B cell (primary cell): ENCODE results near the gene IQCC. TPM values are rescaled to one million over a fixed set of nuclear protein-coding genes. Genes with fewer than 3 reads are reported as not detected.

Experiments
- ATAC-seq: fragments of 200-7000 bp; cut with Tn5 transposase; one replicate; pipeline ENCODE4 v1.10.0; 2021; ENCODE audit warnings: low read depth, mild to moderate bottlenecking, moderate number of reproducible peaks, moderate library complexity
- CTCF ChIA-PET: fragments of 350-600 bp; sonication (Branson Sonifier 250); formaldehyde crosslinking; loops from one replicate; lab custom pipeline; 2021; ENCODE audit warnings: antibody characterized with exemption, inconsistent platforms; lab: Charles Lee
- POLR2A ChIA-PET: fragments of 350-600 bp; sonication (Branson Sonifier 250); formaldehyde crosslinking; loops from one replicate; lab custom pipeline; 2021; ENCODE audit warnings: antibody characterized with exemption; lab: Charles Lee
- DNase-seq: peaks from one replicate; pipeline ENCODE4 v3.0.0; 2013
- H2AFZ ChIP-seq: 2 replicates; pipeline ENCODE4 v1.6.1; 2012; ENCODE audit warnings: mild to moderate bottlenecking, low read depth, low read length; ENCODE audit not compliant: insufficient read depth, poor library complexity, severe bottlenecking
- H3K27ac ChIP-seq, 2 donors: 1 replicate in 1 of 2; 2 replicates in 1 of 2; pipeline ENCODE4 v1.5.1; 2012 to 2013; ENCODE audit warnings: low read length in 2 of 2, mild to moderate bottlenecking in 2 of 2, moderate library complexity in 1 of 2
- H3K27me3 ChIP-seq, 4 experiments: fragments of 200-600 bp in 1 of 4; sonication (generic) in 1 of 4; replicated peaks in 1 of 4; 1 replicate in 2 of 4; 2 replicates in 2 of 4; pipeline versions ENCODE4 v1.6.1 to v1.7.0; 2013 to 2016; ENCODE audit warnings: low read length in 3 of 4, mild to moderate bottlenecking in 2 of 4, mixed read lengths in 1 of 4, moderate library complexity in 1 of 4; ENCODE audit not compliant: insufficient read depth in 4 of 4, control insufficient read depth in 3 of 4; ENCODE audit errors: control extremely low read depth in 1 of 4
- H3K36me3 ChIP-seq, 2 experiments: replicated peaks in 1 of 2; 1 replicate in 1 of 2; 2 replicates in 1 of 2; pipeline versions ENCODE4 v1.6.1 to v1.7.1; 2013; ENCODE audit warnings: low read length in 1 of 2; ENCODE audit not compliant: insufficient read depth in 2 of 2, control insufficient read depth in 1 of 2; ENCODE audit errors: control extremely low read depth in 1 of 2, extremely low read depth in 1 of 2
- H3K4me1 ChIP-seq, 2 donors: fragments of 200-600 bp in 1 of 2; sonication (generic) in 1 of 2; 1 replicate in 1 of 2; 2 replicates in 1 of 2; pipeline versions ENCODE4 v1.5.1 to v1.6.1; 2013 to 2017; ENCODE audit warnings: low read length in 2 of 2; ENCODE audit not compliant: control insufficient read depth in 2 of 2, insufficient read depth in 2 of 2
- H3K4me2 ChIP-seq: replicated peaks from 2 replicates; pipeline ENCODE3; 2012; ENCODE audit warnings: mild to moderate bottlenecking, low read depth, low read length; ENCODE audit not compliant: poor library complexity, severe bottlenecking
- H3K4me3 ChIP-seq, 5 experiments: fragments of 200-600 bp in 1 of 5; sonication (generic) in 1 of 5; 1 replicate in 3 of 5; 2 replicates in 2 of 5; pipeline versions ENCODE4 v1.5.1 to v1.7.0; 2011 to 2016; ENCODE audit warnings: low read length in 4 of 5, mild to moderate bottlenecking in 4 of 5, low read depth in 2 of 5, control low read depth in 1 of 5, moderate library complexity in 1 of 5; ENCODE audit not compliant: insufficient read depth in 1 of 5; ENCODE audit errors: control extremely low read depth in 1 of 5, extremely low read depth in 1 of 5
- H3K79me2 ChIP-seq: fragments of 200-600 bp; sonication (generic); one replicate; pipeline ENCODE4 v1.6.0; 2016; ENCODE audit warnings: low read length; ENCODE audit not compliant: control insufficient read depth, insufficient read depth
- H3K9ac ChIP-seq: fragments of 200-600 bp; sonication (generic); 2 replicates; pipeline ENCODE4 v1.6.1; 2017; ENCODE audit warnings: mild to moderate bottlenecking, low read length, moderate library complexity
- H3K9me3 ChIP-seq, 3 donors: one replicate each; pipeline versions ENCODE4 v1.6.1 to v1.7.1; 2013; ENCODE audit warnings: low read length in 2 of 3; ENCODE audit not compliant: control insufficient read depth in 2 of 3, insufficient read depth in 1 of 3; ENCODE audit errors: control extremely low read depth in 1 of 3
- H4K20me1 ChIP-seq: 2 replicates; pipeline ENCODE4 v1.6.0; 2012; ENCODE audit warnings: mild to moderate bottlenecking, low read length; ENCODE audit not compliant: insufficient read depth, control insufficient read depth, poor library complexity, severe bottlenecking
- H3K27ac Mint-ChIP-seq: one replicate; pipeline ENCODE4 v1.8.0; 2021; ENCODE audit warnings: mixed read lengths
- H3K27me3 Mint-ChIP-seq: one replicate; pipeline ENCODE4 v1.8.0; 2021; ENCODE audit warnings: mixed read lengths
- H3K4me1 Mint-ChIP-seq: one replicate; pipeline ENCODE4 v1.8.0; 2021; ENCODE audit warnings: mixed read lengths
- H3K4me3 Mint-ChIP-seq: one replicate; pipeline ENCODE4 v1.8.0; 2021; ENCODE audit warnings: mixed read lengths
- H3K9me3 Mint-ChIP-seq: one replicate; pipeline ENCODE4 v1.8.0; 2022; ENCODE audit warnings: mixed read lengths; ENCODE audit not compliant: insufficient read depth
- CTCF ChIP-seq: fragments of 200-600 bp; IDR thresholded peaks from one replicate; pipeline ENCODE4 v1.8.0; 2022; ENCODE audit warnings: antibody characterized with exemption, mild to moderate bottlenecking
- EZH2 ChIP-seq: IDR thresholded peaks from 2 replicates; pipeline ENCODE4 v1.6.1; 2012; ENCODE audit warnings: borderline replicate concordance, low read depth, mild to moderate bottlenecking, moderate library complexity, low read length; ENCODE audit not compliant: insufficient read depth, poor library complexity, severe bottlenecking
- WGBS: methylation state at CpG from one replicate; pipeline ENCODE4 v1.1.5; 2013; ENCODE audit warnings: missing lambda C conversion rate; ENCODE audit not compliant: insufficient coverage; 5-methylcytosine and 5-hydroxymethylcytosine counted together
- intact Hi-C: fragments of 100-400 bp; cut with micrococcal nuclease; formaldehyde crosslinking; loops from one replicate; pipeline ENCODE4 v1.10.0; 2022
- polyA plus RNA-seq: library from polyadenylated mRNA; depleted of rRNA; stranded (reverse); fragments of >200 nt; gene quantifications from 2 replicates; pipeline ENCODE4 v1.2.3, GENCODE V29; 2012
- total RNA-seq, 2 donors: library from RNA; stranded (reverse); fragments of 120-200 nt in 1 of 2; gene quantifications; 1 replicate in 1 of 2; 2 replicates in 1 of 2; pipeline versions ENCODE4 v1.2.3 to v1.2.4, GENCODE V29; 2013 to 2022

IQCC gene
- total and polyA plus RNA-seq, 2 donors (not counting 1 experiment from before 2014, with no cell fraction given): 2.0 to 2.1 TPM

- Histone ChIP-seq H3K79me2 (no peaks in the 10 kb centered on the region), H3K4me2 (peak overlapping the region; percentile 92), H3K4me3 (peak overlapping the region; percentile 50 to 77 (median 69)), H4K20me1 (no peaks in the 10 kb centered on the region), H3K27ac (peak overlapping the region; percentile 16 to 61), H2AFZ (peak overlapping the region; percentile 86), H3K9me3 (no peaks in the 10 kb centered on the region), H3K36me3 (no peaks in the 10 kb centered on the region), H3K9ac (peak overlapping the region; percentile 76), H3K27me3 (no peaks in the 10 kb centered on the region), H3K4me1 (peaks cover 17 to 35% of the 10 kb centered on the region in 2 donors)
- ATAC-seq: peak; percentile 62
- 3% methylated on average over 55 of the region's 55 CpGs for WGBS
- DNase-seq: peak; percentile 66
- peak overlapping the region; percentile 93 for H3K27ac Mint-ChIP-seq
- H3K4me1 Mint-ChIP-seq: peaks cover 22% of the 10 kb centered on the region
- peak overlapping the region; percentile 95 for H3K4me3 Mint-ChIP-seq
- intact Hi-C loops: loop anchor here (2.0 to 5.0 kb wide), 2 partner anchors 34 to 94 kb away; partner anchors contain the start of genes DCDC2B and IQCC
- ChIA-PET CTCF (interaction anchor here (0.8 to 8.7 kb wide), 36 partner anchors 8 to 277 kb away, joined by 3 to 118 read pairs (median 6); partner anchors contain the start of genes BSDC1, DCDC2B, EIF3I and FAM167B), POLR2A (interaction anchor here (0.6 to 4.3 kb wide), 20 partner anchors 8 to 153 kb away, joined by 3 to 60 read pairs (median 6); partner anchors contain the start of genes BSDC1, HDAC1, LCK and MARCKSL1)
- TF ChIP-seq EZH2 (no peak), CTCF (no peak)
- no peaks in the 10 kb centered on the region for H3K9me3 Mint-ChIP-seq
- H3K27me3 Mint-ChIP-seq: no peaks in the 10 kb centered on the region
These were observed 35.7 kb downstream of the IQCC start for GRCh38 chr1:32241001-32241763.
